HepG2 (cell line): Measurements from ENCODE around the gene RNF213. TPM values are rescaled to one million over a fixed set of nuclear protein-coding genes. Genes with fewer than 3 reads are reported as not detected.
A peak's percentile ranks its signal among the peaks of the same experiment; 100 is the strongest.

ENCODE experiments used
- BATF2 ChIP-seq: sonication (generic); formaldehyde crosslinking; IDR thresholded peaks from 2 replicates; pipeline ENCODE4 v1.8.0; 2022; ENCODE audit warnings: mild to moderate bottlenecking, missing genetic modification reagents, moderate library complexity
- CBX1 ChIP-seq: IDR thresholded peaks from one replicate; pipeline ENCODE4 v1.6.1; 2016; ENCODE audit warnings: antibody characterized with exemption, low read depth
- CBX5 ChIP-seq: sonication (generic); formaldehyde crosslinking; IDR thresholded peaks from 2 replicates; pipeline ENCODE4 v1.4.0; 2020; ENCODE audit warnings: missing genetic modification reagents, borderline replicate concordance
- E2F5 ChIP-seq: sonication (generic); formaldehyde crosslinking; conservative IDR thresholded peaks from 2 replicates; pipeline ENCODE4 v1.4.0; 2020; ENCODE audit warnings: missing genetic modification reagents
- FOXP1 ChIP-seq, 2 experiments: fragments of 450-650 bp in 1 of 2; IDR thresholded peaks; 2 replicates each; pipeline ENCODE4 v1.6.1; 2017 to 2018; ENCODE audit warnings: antibody characterized with exemption in 1 of 2
- FOXP4 ChIP-seq: sonication (generic); formaldehyde crosslinking; IDR thresholded peaks from 2 replicates; pipeline ENCODE4 v1.4.0; 2020; ENCODE audit warnings: missing genetic modification reagents
- HOXA7 ChIP-seq: sonication (generic); formaldehyde crosslinking; IDR thresholded peaks from 2 replicates; pipeline ENCODE4 v1.8.1; 2022; ENCODE audit warnings: mild to moderate bottlenecking, missing genetic modification reagents, moderate library complexity
- MTA1 ChIP-seq: sonication (generic); formaldehyde crosslinking; IDR thresholded peaks from 2 replicates; pipeline ENCODE4 v1.4.0; 2020; ENCODE audit warnings: missing genetic modification reagents, mild to moderate bottlenecking, borderline replicate concordance
- RFXANK ChIP-seq: IDR thresholded peaks from 2 replicates; pipeline ENCODE4 v1.6.1; 2016
- SAFB2 ChIP-seq: sonication (generic); formaldehyde crosslinking; IDR thresholded peaks from 2 replicates; pipeline ENCODE4 v1.5.1; 2020; ENCODE audit warnings: missing genetic modification reagents, low read depth, mild to moderate bottlenecking, borderline replicate concordance
- SOX6 ChIP-seq, 2 experiments: fragments of 450-650 bp in 1 of 2; sonication (generic) in 1 of 2; formaldehyde crosslinking in 1 of 2; IDR thresholded peaks; 2 replicates each; pipeline versions ENCODE4 v1.4.0 to v1.6.1; 2017 to 2020; ENCODE audit warnings: antibody characterized with exemption in 1 of 2, mild to moderate bottlenecking in 1 of 2, missing genetic modification reagents in 1 of 2
- ZBTB20 ChIP-seq: sonication (generic); formaldehyde crosslinking; IDR thresholded peaks from 2 replicates; pipeline ENCODE4 v1.8.1; 2023; ENCODE audit warnings: missing genetic modification reagents, low read depth, mild to moderate bottlenecking, borderline replicate concordance
- ZBTB40 ChIP-seq, 2 experiments: fragments of 450-650 bp in 1 of 2; sonication (generic) in 1 of 2; formaldehyde crosslinking in 1 of 2; IDR thresholded peaks; 2 replicates each; pipeline versions ENCODE4 v1.6.1 to v1.8.0; 2016 to 2022; ENCODE audit warnings: antibody characterized with exemption in 1 of 2, mild to moderate bottlenecking in 1 of 2, missing genetic modification reagents in 1 of 2
- ZKSCAN1 ChIP-seq: fragments of 150-350 bp; IDR thresholded peaks from 2 replicates; pipeline ENCODE4 v1.6.1; 2014; ENCODE audit warnings: low read length
- ZNF20 ChIP-seq: sonication (generic); formaldehyde crosslinking; IDR thresholded peaks from 2 replicates; pipeline ENCODE4 v1.4.0; 2020; ENCODE audit warnings: mild to moderate bottlenecking, moderate library complexity, missing genetic modification reagents
- ZNF644 ChIP-seq: IDR thresholded peaks from 2 replicates; pipeline ENCODE4 v1.6.1; 2016; ENCODE audit warnings: low read depth
- ZNF772 ChIP-seq: sonication (generic); formaldehyde crosslinking; IDR thresholded peaks from 2 replicates; pipeline ENCODE4 v1.5.0; 2020; ENCODE audit warnings: mild to moderate bottlenecking, missing genetic modification reagents
- polyA plus RNA-seq, 8 experiments: library from polyadenylated mRNA; depleted of rRNA in 3 of 8; stranded (reverse) in 7 of 8; unstranded in 1 of 8; fragments of >200 nt; fragmentation: Illumina TruSeq in 4 of 8; extraction: Trizol in 4 of 8; gene quantifications; 2 replicates each; pipeline versions ENCODE4 v1.2.1 to v1.2.3, GENCODE V29; 2011 to 2016; ENCODE audit warnings: low read depth in 4 of 8, missing spikeins in 1 of 8, mixed read lengths in 1 of 8; ENCODE audit not compliant: insufficient read depth in 1 of 8
- total RNA-seq, 5 experiments: library from RNA; depleted of rRNA; stranded (reverse); fragments of >200 nt; fragmentation: Illumina TruSeq; extraction: Trizol; gene quantifications; 2 replicates each; pipeline ENCODE4 v1.2.3, GENCODE V29; 2016; ENCODE audit warnings: low read depth in 1 of 5

RNF213 gene
- total and polyA plus RNA-seq, 2 of the 13 experiments (the other 11 are each of a cell fraction or from before 2014, with no cell fraction given): 38.6 to 38.7 TPM

GRCh38 chr17:80260069-80260535 lies 550 bp upstream of the RNF213 start (continued):
- TF ChIP-seq ZBTB40 (IDR thresholded peaks at IDR 0.05): no peak
- no peak for TF ChIP-seq ZBTB40 (CRISPR knock-in tag; IDR thresholded peaks at IDR 0.05)
- 0 out of 2 replicates have a peak, but pooled peaks have one; percentile 46 for TF ChIP-seq SAFB2 (CRISPR knock-in tag)
- TF ChIP-seq CBX1: no peak
- TF ChIP-seq ZKSCAN1: no peak
- no peak for TF ChIP-seq SOX6 (IDR thresholded peaks at IDR 0.05)
- TF ChIP-seq SOX6 (CRISPR knock-in tag; IDR thresholded peaks at IDR 0.05): no peak
- 0 out of 2 replicates have a peak, but pooled peaks have one; percentile 4 for TF ChIP-seq CBX5 (CRISPR knock-in tag)
- no peak for TF ChIP-seq ZNF20
- no peak for TF ChIP-seq FOXP4 (CRISPR knock-in tag)
- no peak for TF ChIP-seq HOXA7 (CRISPR knock-in tag)
- TF ChIP-seq E2F5 (CRISPR knock-in tag): peak; percentile 74
- TF ChIP-seq ZBTB20 (CRISPR knock-in tag): no peak
- no peak for TF ChIP-seq RFXANK (CRISPR knock-in tag)
- TF ChIP-seq ZNF644 (CRISPR knock-in tag): no peak
- peak; percentile 40; the same call in 1 of the 2 replicates for TF ChIP-seq BATF2 (CRISPR knock-in tag)
- TF ChIP-seq ZNF772 (CRISPR knock-in tag): peak; percentile 43; the same call in 1 of the 2 replicates
- no peak for TF ChIP-seq FOXP1 (IDR thresholded peaks at IDR 0.05)
- no peak for TF ChIP-seq FOXP1 (CRISPR knock-in tag; IDR thresholded peaks at IDR 0.05)
- peak; percentile 54; the same call in 1 of the 2 replicates for TF ChIP-seq MTA1
